K562 (cell line): Measurements from ENCODE around the gene CTNS. TPM values are rescaled to one million over a fixed set of nuclear protein-coding genes. Genes with fewer than 3 reads are reported as not detected.

ENCODE experiments used
- FOXJ3 ChIP-seq: sonication (generic); formaldehyde crosslinking; IDR thresholded peaks from 2 replicates; pipeline ENCODE4 v1.4.0; 2020; ENCODE audit warnings: mild to moderate bottlenecking, missing genetic modification reagents
- HSF4 ChIP-seq: fragments of 250-450 bp; sonication (Bioruptor Pico); IDR thresholded peaks from 2 replicates; pipeline ENCODE4 v2.1.2; 2022; ENCODE audit warnings: mild to moderate bottlenecking, moderate library complexity, borderline replicate concordance
- PCBP2 ChIP-seq: fragments of 200-400 bp; formaldehyde crosslinking; IDR thresholded peaks from 2 replicates; pipeline ENCODE4 v1.6.1; 2018; ENCODE audit warnings: low read length, low read depth, mild to moderate bottlenecking, moderate library complexity; ENCODE audit not compliant: poor library complexity, severe bottlenecking
- PHB2 ChIP-seq: fragments of 450-650 bp; IDR thresholded peaks from 2 replicates; pipeline ENCODE4 v1.6.1; 2017; ENCODE audit warnings: low read depth
- RAD51 ChIP-seq: fragments of 450-650 bp; IDR thresholded peaks from 2 replicates; pipeline ENCODE4 v1.7.1; 2016; ENCODE audit warnings: low read depth, mild to moderate bottlenecking, borderline replicate concordance
- RBBP5 ChIP-seq: fragments of 200-600 bp; sonication (generic); IDR thresholded peaks from 2 replicates; pipeline ENCODE4 v1.6.1; 2012; ENCODE audit warnings: borderline replicate concordance, mild to moderate bottlenecking, low read length, control low read depth, inconsistent platforms; ENCODE audit not compliant: insufficient read depth, poor library complexity, severe bottlenecking
- SIN3A ChIP-seq, 2 experiments: fragments of 150-350 bp in 1 of 2; IDR thresholded peaks; 2 replicates each; pipeline ENCODE4 v1.6.1; 2011 to 2016; ENCODE audit warnings: borderline replicate concordance in 2 of 2, low read depth in 2 of 2, low read length in 2 of 2, mild to moderate bottlenecking in 2 of 2, moderate library complexity in 2 of 2; ENCODE audit not compliant: control insufficient read depth in 1 of 2
- ZFP91 ChIP-seq: sonication (generic); formaldehyde crosslinking; IDR thresholded peaks from 2 replicates; pipeline ENCODE4 v1.8.0; 2022; ENCODE audit warnings: mild to moderate bottlenecking, missing genetic modification reagents
- ZNF75A ChIP-seq: fragments of 450-650 bp; formaldehyde crosslinking; IDR thresholded peaks from 2 replicates; pipeline ENCODE4 v1.4.0; 2020; ENCODE audit warnings: mild to moderate bottlenecking
- polyA plus RNA-seq, 8 experiments: library from polyadenylated mRNA; depleted of rRNA in 4 of 8; stranded (reverse) in 5 of 8; unstranded in 3 of 8; fragments of >200 nt; fragmentation: Nextera tagmentation in 2 of 8; fragmentation: Illumina TruSeq in 1 of 8; extraction: Ambion mirVana in 2 of 8; extraction: Trizol in 1 of 8; gene quantifications; 2 replicates each; pipeline versions ENCODE4 v1.2.1 to v1.2.3, GENCODE V29; 2011 to 2014; ENCODE audit warnings: inconsistent platforms in 1 of 8, missing spikeins in 1 of 8
- total RNA-seq, 7 experiments: library from RNA; depleted of rRNA in 6 of 7; stranded (reverse); fragments of >200 nt in 6 of 7; fragmentation: Illumina TruSeq in 2 of 7; extraction: Trizol in 2 of 7; gene quantifications; 2 replicates each; pipeline versions ENCODE4 v1.2.1 to v1.2.3, GENCODE V29; 2011 to 2021; ENCODE audit warnings: low replicate concordance in 1 of 7
- TF ChIP-seq, protein P1 (sequence below), 2 experiments: fragments of 450-650 bp in 1 of 2; sonication (generic) in 1 of 2; formaldehyde crosslinking in 1 of 2; IDR thresholded peaks; 2 replicates each; pipeline versions ENCODE4 v1.7.1 to v1.9.0; 2016 to 2022; ENCODE audit warnings: inconsistent platforms in 1 of 2, mild to moderate bottlenecking in 1 of 2, missing genetic modification reagents in 1 of 2
- TF ChIP-seq, protein P2 (sequence below), 2 experiments: IDR thresholded peaks; 2 replicates each; pipeline ENCODE4 v1.6.1; 2011; ENCODE audit warnings: borderline replicate concordance in 1 of 2, control low read depth in 1 of 2, low read depth in 1 of 2, low read length in 1 of 2, mild to moderate bottlenecking in 1 of 2, mixed read lengths in 1 of 2, moderate library complexity in 1 of 2; ENCODE audit not compliant: insufficient read depth in 1 of 2, insufficient read length in 1 of 2, poor library complexity in 1 of 2, severe bottlenecking in 1 of 2; ENCODE audit errors: extremely low read depth in 1 of 2

Gene CTNS
- total and polyA plus RNA-seq, 9 of the 15 experiments (the other 6 are each of a cell fraction or from before 2014, with no cell fraction given): 0.66 to 8.4 (median 4.9) TPM

- TF ChIP-seq ZFP91 (CRISPR knock-in tag) (no peak), HSF4 (CRISPR knock-in tag) (no peak), FOXJ3 (CRISPR knock-in tag) (no peak), PHB2 (no peak), PCBP2 (no peak), SIN3A (IDR thresholded peaks at IDR 0.05; ENCODE audit: borderline replicate concordance in 2 of 2, control insufficient read depth in 1 of 2, low read depth in 2 of 2, low read length in 2 of 2) (peak; percentile 70 to 98; a peak in 3 of 4 replicates), RBBP5 (peak; percentile 22), ZNF75A (CRISPR knock-in tag) (no peak), RAD51 (peak; percentile 99)
- TF ChIP-seq, protein P1, sequence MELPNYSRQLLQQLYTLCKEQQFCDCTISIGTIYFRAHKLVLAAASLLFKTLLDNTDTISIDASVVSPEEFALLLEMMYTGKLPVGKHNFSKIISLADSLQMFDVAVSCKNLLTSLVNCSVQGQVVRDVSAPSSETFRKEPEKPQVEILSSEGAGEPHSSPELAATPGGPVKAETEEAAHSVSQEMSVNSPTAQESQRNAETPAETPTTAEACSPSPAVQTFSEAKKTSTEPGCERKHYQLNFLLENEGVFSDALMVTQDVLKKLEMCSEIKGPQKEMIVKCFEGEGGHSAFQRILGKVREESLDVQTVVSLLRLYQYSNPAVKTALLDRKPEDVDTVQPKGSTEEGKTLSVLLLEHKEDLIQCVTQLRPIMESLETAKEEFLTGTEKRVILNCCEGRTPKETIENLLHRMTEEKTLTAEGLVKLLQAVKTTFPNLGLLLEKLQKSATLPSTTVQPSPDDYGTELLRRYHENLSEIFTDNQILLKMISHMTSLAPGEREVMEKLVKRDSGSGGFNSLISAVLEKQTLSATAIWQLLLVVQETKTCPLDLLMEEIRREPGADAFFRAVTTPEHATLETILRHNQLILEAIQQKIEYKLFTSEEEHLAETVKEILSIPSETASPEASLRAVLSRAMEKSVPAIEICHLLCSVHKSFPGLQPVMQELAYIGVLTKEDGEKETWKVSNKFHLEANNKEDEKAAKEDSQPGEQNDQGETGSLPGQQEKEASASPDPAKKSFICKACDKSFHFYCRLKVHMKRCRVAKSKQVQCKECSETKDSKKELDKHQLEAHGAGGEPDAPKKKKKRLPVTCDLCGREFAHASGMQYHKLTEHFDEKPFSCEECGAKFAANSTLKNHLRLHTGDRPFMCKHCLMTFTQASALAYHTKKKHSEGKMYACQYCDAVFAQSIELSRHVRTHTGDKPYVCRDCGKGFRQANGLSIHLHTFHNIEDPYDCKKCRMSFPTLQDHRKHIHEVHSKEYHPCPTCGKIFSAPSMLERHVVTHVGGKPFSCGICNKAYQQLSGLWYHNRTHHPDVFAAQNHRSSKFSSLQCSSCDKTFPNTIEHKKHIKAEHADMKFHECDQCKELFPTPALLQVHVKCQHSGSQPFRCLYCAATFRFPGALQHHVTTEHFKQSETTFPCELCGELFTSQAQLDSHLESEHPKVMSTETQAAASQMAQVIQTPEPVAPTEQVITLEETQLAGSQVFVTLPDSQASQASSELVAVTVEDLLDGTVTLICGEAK (IDR thresholded peaks at IDR 0.05): peak; percentile 90
- TF ChIP-seq, protein P1 (CRISPR knock-in tag; IDR thresholded peaks at IDR 0.05): no peak
- TF ChIP-seq, protein P2, sequence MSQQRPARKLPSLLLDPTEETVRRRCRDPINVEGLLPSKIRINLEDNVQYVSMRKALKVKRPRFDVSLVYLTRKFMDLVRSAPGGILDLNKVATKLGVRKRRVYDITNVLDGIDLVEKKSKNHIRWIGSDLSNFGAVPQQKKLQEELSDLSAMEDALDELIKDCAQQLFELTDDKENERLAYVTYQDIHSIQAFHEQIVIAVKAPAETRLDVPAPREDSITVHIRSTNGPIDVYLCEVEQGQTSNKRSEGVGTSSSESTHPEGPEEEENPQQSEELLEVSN (IDR thresholded peaks at IDR 0.05; ENCODE audit: borderline replicate concordance in 1 of 2, extremely low read depth in 1 of 2, insufficient read depth in 1 of 2, insufficient read length in 1 of 2, low read depth in 1 of 2, low read length in 1 of 2, poor library complexity in 1 of 2, severe bottlenecking in 1 of 2): peak; percentile 23 to 80
Measured at GRCh38 chr17:3636154-3636907, at the start of gene CTNS, which contains the start of gene SHPK (continued).
